Stimulated activated CD4-positive, alpha-beta T cell treated with anti-CD3 and anti-CD28 coated beads, TNF-alpha, amount 100 ng/mL, for 24 hours (primary cell): ENCODE data around the gene PDGFRB.

Source experiments
- DNase-seq, 3 experiments: peaks; one replicate each; pipeline ENCODE4 v3.0.0-alpha.2; 2020; ENCODE audit warnings: low read depth in 3 of 3

PDGFRB gene

DNA sequence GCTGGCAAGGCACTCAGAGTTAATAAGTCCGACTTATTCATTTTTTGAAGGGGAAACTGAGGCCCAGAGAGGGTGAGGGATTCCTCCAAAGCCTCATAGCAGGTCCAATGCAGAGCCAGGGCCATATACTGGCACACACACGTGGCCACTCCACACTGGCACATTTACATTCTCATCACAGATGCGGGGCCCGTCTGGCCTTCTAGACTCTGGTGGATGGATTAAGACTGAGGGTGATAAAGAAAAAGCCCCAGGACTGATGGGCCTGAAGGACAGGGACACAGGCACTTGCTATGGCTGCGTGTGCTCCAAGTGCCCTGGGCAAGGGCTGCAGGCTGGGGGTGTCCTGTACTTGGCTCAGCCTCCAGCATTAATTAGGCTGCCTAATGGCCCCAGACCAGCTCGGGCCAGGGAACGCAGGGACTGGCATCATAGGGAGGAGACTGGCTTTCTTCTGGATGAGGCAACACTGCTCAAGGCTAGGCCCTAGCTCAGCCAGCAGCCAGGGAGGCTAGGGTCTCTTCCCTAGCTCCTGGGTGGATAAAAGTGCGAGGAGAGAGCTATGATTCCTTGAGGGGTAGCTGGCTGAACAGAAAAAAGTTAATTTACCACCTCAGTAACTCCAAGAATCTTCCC lies 40.8 kb downstream of the PDGFRB start:
- DNase-seq, result no peak

DNA sequence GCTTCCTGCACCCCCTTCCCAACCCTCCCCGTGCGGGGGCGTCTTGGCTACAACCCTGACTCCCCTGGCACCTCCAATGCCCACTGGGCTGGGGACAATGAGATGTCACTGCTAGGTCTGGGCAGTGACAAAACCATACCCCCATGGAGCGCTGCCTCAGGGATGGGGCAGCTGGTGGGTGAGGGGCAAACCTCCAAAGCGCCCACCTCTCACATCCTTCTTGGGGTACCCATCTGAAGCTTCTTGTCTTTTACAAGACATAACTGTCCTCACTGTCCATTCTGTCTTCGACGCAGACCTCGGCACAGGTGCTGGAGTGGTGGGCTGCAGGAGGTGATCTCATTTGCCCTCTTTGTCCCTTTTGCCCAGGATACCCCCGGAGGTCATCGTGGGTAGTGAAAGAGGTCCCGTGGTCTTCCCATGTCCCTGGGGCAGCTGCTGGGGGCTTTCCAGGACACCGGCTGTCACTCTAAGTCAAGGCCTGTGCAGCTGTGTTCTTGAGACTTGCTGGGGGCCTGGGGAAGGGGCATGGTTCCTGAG lies 41.5 kb downstream of the PDGFRB start:
- DNase-seq, result no peak

- DNase-seq, result no peak
Measured at GRCh38 chr5:150113047-150113744, 42.4 kb downstream of the PDGFRB start.

DNA sequence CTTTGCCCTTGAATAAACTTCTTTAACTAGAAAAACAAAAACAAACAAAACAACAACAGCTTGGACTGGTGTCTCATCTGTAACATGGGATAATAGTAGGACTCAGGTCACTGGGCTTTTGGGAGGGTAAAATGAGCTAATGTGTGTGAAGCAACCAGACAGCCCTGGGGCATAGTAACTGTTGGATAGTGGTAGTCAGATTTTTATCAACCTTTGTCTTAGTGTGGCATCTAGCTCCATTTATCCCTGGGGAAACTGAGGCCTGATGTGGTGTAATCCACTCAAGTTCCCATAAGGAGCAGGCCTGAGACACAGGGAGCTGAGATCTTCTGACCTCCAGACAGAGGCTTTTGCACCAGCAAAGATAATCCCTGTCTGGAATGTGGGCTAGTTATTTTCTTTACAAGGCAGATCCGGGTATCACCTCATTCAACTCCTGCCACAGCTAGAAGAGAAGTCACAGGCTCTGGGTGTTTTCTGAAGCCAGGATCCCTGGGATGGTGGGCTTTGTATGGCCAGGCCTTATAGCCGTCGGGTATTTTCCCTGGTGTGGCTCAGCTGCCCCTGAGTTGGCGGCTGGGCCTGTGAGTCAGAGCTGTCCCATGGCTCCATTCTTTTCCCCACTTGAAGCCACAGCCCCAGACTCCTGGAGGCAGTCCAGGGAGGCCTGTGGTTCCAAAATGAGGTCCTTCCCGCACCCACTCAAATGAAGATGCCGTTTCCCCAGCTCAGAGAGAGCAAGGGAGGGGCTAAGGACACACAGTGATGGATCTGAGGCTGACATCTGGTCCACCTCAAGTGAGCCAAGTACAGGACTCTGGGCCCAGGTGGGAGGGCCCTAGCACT lies 43.2 kb downstream of the PDGFRB start:
- no peak for DNase-seq

DNA sequence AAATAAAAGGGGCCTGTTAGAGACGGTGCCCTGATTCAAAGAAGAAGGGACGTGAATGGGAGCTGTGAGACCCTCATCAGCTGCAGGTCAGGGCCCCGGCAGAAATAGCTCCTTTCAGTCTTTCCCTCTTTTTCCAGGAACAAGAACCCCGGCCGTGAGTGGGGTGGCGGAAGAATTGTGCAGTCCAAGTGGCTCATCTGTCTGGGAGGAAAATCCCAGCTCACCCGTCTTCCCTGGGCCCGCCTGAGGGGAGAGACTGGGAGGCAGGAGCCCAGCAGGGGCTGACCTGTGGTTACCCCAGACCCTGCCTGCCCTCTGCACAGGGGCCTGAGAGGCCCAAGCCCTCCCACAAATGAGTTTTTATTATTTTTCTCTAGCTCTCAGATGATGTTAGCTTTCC lies 44.5 kb downstream of the PDGFRB start:
- no peak for DNase-seq

DNA sequence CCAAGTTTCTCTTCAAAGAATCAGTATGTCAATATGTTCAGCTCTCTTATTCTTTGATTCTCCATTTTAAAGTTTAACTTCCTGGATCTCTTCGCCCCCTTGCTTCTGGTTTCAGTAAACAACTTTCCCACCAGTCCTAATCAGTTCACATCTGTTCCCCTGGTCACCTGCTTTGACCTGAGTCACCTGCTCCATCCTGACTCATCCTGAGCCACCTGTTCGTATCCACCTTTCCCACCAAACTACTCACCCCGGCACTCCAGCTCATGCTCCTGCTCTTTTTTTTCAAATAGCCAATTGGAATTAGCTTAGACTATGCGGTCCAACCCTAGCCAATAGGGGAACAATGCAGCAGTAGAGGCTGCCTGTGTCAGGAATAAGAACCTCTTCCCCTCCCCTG lies 45.7 kb downstream of the PDGFRB start:
- no peak for DNase-seq

- DNase-seq, result no peak
Measured at GRCh38 chr5:150108711-150109514, 46.7 kb downstream of the PDGFRB start.

- no peak for DNase-seq
Measured at GRCh38 chr5:150107909-150108447, 47.7 kb downstream of the PDGFRB start.

DNA sequence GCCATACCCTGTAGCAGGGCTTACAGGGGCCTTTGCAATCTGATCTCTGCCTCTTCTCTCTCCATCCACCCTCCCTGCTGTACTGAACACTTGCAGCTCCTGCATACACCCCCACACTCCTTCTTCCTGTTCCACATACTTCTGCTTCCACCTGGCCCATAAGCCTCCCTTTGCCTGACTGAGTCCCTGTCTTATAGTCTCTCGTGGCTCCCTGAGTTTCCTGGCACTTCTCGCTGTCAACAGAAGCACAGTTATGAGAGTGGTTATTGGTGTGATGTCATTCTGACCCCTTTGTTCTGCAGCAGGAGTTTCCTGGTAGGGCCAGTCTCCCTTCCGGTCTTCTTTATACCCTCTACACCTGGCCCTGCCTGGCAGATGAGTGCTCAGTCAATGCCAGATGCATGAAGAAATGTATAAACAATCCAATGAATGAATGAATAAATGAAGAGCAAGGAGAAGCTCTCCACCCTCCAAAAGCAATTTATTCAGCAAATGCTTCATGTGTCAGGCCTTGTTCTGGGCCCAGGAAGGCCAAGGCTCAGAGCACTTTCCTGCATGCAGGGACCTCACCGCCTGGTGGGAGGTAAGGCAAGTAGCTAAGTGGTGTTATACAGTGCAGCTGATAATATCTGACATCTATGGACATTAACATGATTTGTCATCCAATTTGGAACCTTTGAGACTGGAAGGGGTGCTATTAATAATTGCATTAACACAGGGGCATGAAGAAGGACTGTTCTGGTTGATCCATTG lies 48.8 kb downstream of the PDGFRB start:
- DNase-seq, result no peak

DNA sequence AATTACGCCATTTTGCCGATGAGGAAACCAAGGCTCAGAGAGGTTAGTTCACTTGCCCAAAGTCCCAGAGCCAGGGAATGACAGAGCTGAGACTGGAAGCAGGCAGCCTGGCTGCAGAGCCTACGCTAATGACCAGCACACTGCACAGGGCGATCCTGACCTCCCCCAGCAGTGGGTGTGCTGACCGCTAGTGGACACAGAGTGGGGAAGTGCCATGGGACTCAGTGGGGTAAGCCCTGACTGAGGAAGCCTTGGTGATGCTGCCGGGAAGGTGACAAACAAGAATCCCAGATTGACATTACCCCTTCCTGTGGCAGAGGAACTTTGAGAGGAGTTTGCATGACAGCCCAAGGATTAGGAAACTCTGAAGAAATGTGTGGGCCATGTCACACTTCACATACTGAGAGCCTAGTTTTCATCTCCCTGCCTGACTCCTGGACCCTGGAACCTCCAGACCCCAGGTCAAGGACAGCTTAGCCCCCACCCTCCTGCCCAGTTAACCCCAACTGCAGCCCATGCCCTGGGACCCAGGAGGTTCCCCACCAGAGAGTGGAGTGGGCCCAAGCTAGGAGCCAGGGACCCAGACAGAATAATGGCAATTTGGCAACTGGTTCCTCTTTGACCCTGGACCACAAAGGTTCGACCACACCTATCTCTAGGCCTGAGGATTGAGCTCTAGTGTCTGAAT lies 49.6 kb downstream of the PDGFRB start:
- no peak for DNase-seq

DNA sequence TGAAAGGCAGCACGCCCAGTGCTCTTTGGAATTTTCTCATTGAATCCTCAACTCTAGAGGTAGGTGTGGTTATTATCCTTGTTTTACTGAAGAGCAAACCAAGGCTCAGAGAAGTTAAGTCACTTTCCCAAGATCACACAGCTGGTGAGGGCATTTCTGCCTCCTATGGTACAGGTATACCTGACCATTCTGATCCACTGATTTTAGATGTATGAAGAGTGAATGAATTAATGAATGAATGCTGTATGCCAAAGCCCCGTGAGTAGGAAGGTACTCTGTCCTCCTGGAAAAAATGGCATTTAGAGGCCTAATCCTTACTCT lies 51.1 kb downstream of the PDGFRB start:
- DNase-seq, result no peak

GRCh38 chr5:150103678-150104549 lies 51.7 kb downstream of the PDGFRB start:
- no peak for DNase-seq

DNA sequence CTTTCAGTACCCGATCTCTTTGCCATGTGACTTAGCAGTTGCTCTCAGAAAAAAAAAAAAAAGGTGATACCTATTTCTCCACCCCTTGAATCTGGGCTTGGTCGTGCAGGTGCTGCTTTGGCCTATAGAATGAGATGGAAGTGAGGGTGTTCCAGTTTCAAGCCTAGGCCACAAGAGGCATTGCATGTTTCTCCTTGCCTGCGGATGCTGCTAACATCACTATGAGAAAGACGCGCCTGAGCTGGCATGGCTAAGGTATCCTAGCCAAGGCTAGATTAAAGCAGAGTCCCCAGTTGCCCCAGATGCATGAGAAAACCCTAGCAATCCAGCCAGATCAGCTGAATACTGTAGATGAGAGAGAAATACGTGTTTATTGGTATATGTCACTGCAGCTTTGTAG lies 54.6 kb downstream of the PDGFRB start:
- no peak for DNase-seq

DNA sequence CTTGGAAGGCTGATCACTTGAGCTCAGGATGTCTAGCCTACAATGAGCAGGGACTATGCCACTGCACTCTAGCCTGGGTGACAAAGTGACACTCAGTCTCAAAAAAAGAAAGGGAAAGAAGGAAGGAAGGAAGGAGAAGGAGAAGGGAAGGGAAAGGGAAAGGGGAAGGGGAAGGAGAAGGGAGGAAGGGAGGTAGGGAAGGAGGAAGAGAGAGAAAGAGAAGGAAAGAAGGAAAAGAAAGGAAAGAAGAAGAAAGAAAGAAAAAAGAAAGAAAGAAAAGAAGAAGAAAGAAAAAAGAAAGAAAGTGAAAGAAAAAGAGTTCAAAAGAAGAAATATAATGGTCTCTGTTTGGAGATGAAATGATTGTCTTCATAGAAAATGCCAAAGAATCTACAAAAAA lies 58.5 kb downstream of the PDGFRB start:
- DNase-seq, result no peak

GRCh38 chr5:150092159-150092787 lies 63.4 kb downstream of the PDGFRB start:
- no peak for DNase-seq

GRCh38 chr5:150085950-150086715 lies 69.5 kb downstream of the PDGFRB start, which contains the start of gene CSF1R:
Gene CSF1R, minus strand, starts transcription at chr5:150086554. Its CDS starts 127 bp downstream, at chr5:150086427.
- no peak for DNase-seq

GRCh38 chr5:150085191-150085912 lies 70.3 kb downstream of the PDGFRB start:
- DNase-seq, result no peak
